GM12878 (cell line): ENCODE data around the gene ITPRIPL1.

Experiments
- CBX3 ChIP-seq: fragments of 200-600 bp; sonication (generic); IDR thresholded peaks from 2 replicates; pipeline ENCODE4 v1.6.1; 2016; ENCODE audit warnings: low read depth, borderline replicate concordance
- HDAC6 ChIP-seq: fragments of 200-600 bp; sonication (generic); IDR thresholded peaks from one replicate; pipeline ENCODE4 v1.8.0; 2017; ENCODE audit warnings: antibody characterized with exemption; ENCODE audit not compliant: unreplicated experiment
- MTA3 ChIP-seq: IDR thresholded peaks from 2 replicates; pipeline ENCODE4 v1.6.1; 2012; ENCODE audit warnings: low read length, inconsistent platforms, borderline replicate concordance
- MYC ChIP-seq: IDR thresholded peaks from 2 replicates; pipeline ENCODE4 v1.6.1; 2011; ENCODE audit warnings: mild to moderate bottlenecking, low read length, moderate library complexity, inconsistent platforms; ENCODE audit not compliant: insufficient read depth, insufficient replicate concordance, insufficient read length, severe bottlenecking
- NR2C2 ChIP-seq: IDR thresholded peaks from 2 replicates; pipeline ENCODE4 v1.6.1; 2011; ENCODE audit warnings: borderline replicate concordance, low read depth; ENCODE audit not compliant: control insufficient read depth, insufficient read length
- RAD21 ChIP-seq: IDR thresholded peaks from 2 replicates; pipeline ENCODE4 v1.6.1; 2011; ENCODE audit warnings: mild to moderate bottlenecking, low read depth, low read length, moderate library complexity; ENCODE audit not compliant: insufficient read depth
- SIX5 ChIP-seq: IDR thresholded peaks from 2 replicates; pipeline ENCODE4 v1.6.1; 2011; ENCODE audit warnings: mild to moderate bottlenecking, low read depth, low read length, moderate library complexity; ENCODE audit not compliant: severe bottlenecking
- TF ChIP-seq, protein P1 (sequence below), 3 experiments: IDR thresholded peaks in 2 of 3; conservative IDR thresholded peaks in 1 of 3; 2 replicates each; pipeline ENCODE4 v1.5.1; 2011; ENCODE audit warnings: low read depth in 3 of 3, low read length in 3 of 3, mild to moderate bottlenecking in 3 of 3, control low read depth in 2 of 3, moderate library complexity in 2 of 3, inconsistent platforms in 1 of 3, mixed read lengths in 1 of 3; ENCODE audit not compliant: control insufficient read depth in 2 of 3, insufficient read depth in 1 of 3; ENCODE audit errors: extremely low read depth in 1 of 3
- TF ChIP-seq, protein P2 (sequence below): IDR thresholded peaks from 2 replicates; pipeline ENCODE4 v1.6.1; 2012; ENCODE audit warnings: mild to moderate bottlenecking, low read depth, low read length

GRCh38 chr2:96325041-96325883 is at the start of gene ITPRIPL1:
- TF ChIP-seq, protein P1, sequence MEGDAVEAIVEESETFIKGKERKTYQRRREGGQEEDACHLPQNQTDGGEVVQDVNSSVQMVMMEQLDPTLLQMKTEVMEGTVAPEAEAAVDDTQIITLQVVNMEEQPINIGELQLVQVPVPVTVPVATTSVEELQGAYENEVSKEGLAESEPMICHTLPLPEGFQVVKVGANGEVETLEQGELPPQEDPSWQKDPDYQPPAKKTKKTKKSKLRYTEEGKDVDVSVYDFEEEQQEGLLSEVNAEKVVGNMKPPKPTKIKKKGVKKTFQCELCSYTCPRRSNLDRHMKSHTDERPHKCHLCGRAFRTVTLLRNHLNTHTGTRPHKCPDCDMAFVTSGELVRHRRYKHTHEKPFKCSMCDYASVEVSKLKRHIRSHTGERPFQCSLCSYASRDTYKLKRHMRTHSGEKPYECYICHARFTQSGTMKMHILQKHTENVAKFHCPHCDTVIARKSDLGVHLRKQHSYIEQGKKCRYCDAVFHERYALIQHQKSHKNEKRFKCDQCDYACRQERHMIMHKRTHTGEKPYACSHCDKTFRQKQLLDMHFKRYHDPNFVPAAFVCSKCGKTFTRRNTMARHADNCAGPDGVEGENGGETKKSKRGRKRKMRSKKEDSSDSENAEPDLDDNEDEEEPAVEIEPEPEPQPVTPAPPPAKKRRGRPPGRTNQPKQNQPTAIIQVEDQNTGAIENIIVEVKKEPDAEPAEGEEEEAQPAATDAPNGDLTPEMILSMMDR (IDR thresholded peaks at IDR 0.05 in 2 of 3, conservative IDR thresholded peaks at IDR 0.05 in 1 of 3; ENCODE audit: control insufficient read depth in 2 of 3, extremely low read depth in 1 of 3, insufficient read depth in 1 of 3, low read depth in 3 of 3, low read length in 3 of 3), result no peak
- TF ChIP-seq, protein P2, sequence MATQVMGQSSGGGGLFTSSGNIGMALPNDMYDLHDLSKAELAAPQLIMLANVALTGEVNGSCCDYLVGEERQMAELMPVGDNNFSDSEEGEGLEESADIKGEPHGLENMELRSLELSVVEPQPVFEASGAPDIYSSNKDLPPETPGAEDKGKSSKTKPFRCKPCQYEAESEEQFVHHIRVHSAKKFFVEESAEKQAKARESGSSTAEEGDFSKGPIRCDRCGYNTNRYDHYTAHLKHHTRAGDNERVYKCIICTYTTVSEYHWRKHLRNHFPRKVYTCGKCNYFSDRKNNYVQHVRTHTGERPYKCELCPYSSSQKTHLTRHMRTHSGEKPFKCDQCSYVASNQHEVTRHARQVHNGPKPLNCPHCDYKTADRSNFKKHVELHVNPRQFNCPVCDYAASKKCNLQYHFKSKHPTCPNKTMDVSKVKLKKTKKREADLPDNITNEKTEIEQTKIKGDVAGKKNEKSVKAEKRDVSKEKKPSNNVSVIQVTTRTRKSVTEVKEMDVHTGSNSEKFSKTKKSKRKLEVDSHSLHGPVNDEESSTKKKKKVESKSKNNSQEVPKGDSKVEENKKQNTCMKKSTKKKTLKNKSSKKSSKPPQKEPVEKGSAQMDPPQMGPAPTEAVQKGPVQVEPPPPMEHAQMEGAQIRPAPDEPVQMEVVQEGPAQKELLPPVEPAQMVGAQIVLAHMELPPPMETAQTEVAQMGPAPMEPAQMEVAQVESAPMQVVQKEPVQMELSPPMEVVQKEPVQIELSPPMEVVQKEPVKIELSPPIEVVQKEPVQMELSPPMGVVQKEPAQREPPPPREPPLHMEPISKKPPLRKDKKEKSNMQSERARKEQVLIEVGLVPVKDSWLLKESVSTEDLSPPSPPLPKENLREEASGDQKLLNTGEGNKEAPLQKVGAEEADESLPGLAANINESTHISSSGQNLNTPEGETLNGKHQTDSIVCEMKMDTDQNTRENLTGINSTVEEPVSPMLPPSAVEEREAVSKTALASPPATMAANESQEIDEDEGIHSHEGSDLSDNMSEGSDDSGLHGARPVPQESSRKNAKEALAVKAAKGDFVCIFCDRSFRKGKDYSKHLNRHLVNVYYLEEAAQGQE, result no peak
- TF ChIP-seq MTA3, result no peak
- no peak for TF ChIP-seq SIX5
- no peak for TF ChIP-seq HDAC6
- no peak for TF ChIP-seq CBX3
- no peak for TF ChIP-seq RAD21
- no peak for TF ChIP-seq NR2C2
- peak; percentile 57 for TF ChIP-seq MYC
